ENCODE results near the gene ADCY5.

ADCY5 gene

GRCh38 chr3:123277106-123277505 lies 171.8 kb downstream of the ADCY5 start:
- no peak overlapping the region for H2AFZ ChIP-seq (ENCODE audit: low read length)
- no peak overlapping the region for H3K4me3 ChIP-seq (ENCODE audit: low read depth, low read length, poor library complexity, severe bottlenecking)
- no peaks in the 10 kb centered on the region for H3K9me2 ChIP-seq (ENCODE audit: low read depth, low read length)
- no peak overlapping the region for H3K9ac ChIP-seq (ENCODE audit: low read length)
- H3K36me3 ChIP-seq (ENCODE audit: insufficient read depth, low read length) = no peaks in the 10 kb centered on the region
- no peaks in the 10 kb centered on the region for H3K9me3 ChIP-seq (ENCODE audit: low read length)
- no peak overlapping the region for H3K4me2 ChIP-seq (ENCODE audit: low read length)
- H3K4me1 ChIP-seq (ENCODE audit: insufficient read depth, low read length, severe bottlenecking) = no peaks in the 10 kb centered on the region
- TF ChIP-seq EZH2 (IDR thresholded peaks at IDR 0.05; ENCODE audit: borderline replicate concordance, low read length) (no peak), CTCF (IDR thresholded peaks at IDR 0.05; ENCODE audit: low read length) (no peak)
- no peaks in the 10 kb centered on the region for H3K79me2 ChIP-seq (ENCODE audit: insufficient read depth, low read length)
- no peaks in the 10 kb centered on the region for H3K27me3 ChIP-seq (ENCODE audit: insufficient read depth, low read length)
- no peaks in the 10 kb centered on the region for H3F3A ChIP-seq (ENCODE audit: insufficient read depth, low read length)
- H4K20me1 ChIP-seq (ENCODE audit: insufficient read depth, low read length) = no peaks in the 10 kb centered on the region
- H3K27ac ChIP-seq (ENCODE audit: low read depth, low read length, poor library complexity, severe bottlenecking) = no peak overlapping the region

GRCh38 chr3:123276346-123277006 lies 172.4 kb downstream of the ADCY5 start:
- H2AFZ ChIP-seq (ENCODE audit: low read length) = no peak overlapping the region
- TF ChIP-seq CTCF (IDR thresholded peaks at IDR 0.05; ENCODE audit: low read length) = no peak
- TF ChIP-seq EZH2 (IDR thresholded peaks at IDR 0.05; ENCODE audit: borderline replicate concordance, low read length) = no peak

GRCh38 chr3:123275691-123276090 lies 173.2 kb downstream of the ADCY5 start:
- TF ChIP-seq CTCF (IDR thresholded peaks at IDR 0.05; ENCODE audit: low read length) (no peak), EZH2 (IDR thresholded peaks at IDR 0.05; ENCODE audit: borderline replicate concordance, low read length) (no peak)
- Histone ChIP-seq H3K27me3 (ENCODE audit: insufficient read depth, low read length) (no peaks in the 10 kb centered on the region), H3K4me3 (ENCODE audit: low read depth, low read length, poor library complexity, severe bottlenecking) (no peak overlapping the region)

More at GRCh38 chr3:123276346-123277006, 172.4 kb downstream of the ADCY5 start:
- Histone ChIP-seq H3K27ac (ENCODE audit: low read depth, low read length, poor library complexity, severe bottlenecking) (no peak overlapping the region), H3K4me1 (ENCODE audit: insufficient read depth, low read length, severe bottlenecking) (no peaks in the 10 kb centered on the region), H3K9me3 (ENCODE audit: low read length) (no peaks in the 10 kb centered on the region), H3K9me2 (ENCODE audit: low read depth, low read length) (no peaks in the 10 kb centered on the region), H3K27me3 (ENCODE audit: insufficient read depth, low read length) (no peaks in the 10 kb centered on the region), H4K20me1 (ENCODE audit: insufficient read depth, low read length) (no peaks in the 10 kb centered on the region), H3K9ac (ENCODE audit: low read length) (no peak overlapping the region), H3K79me2 (ENCODE audit: insufficient read depth, low read length) (no peaks in the 10 kb centered on the region), H3K4me3 (ENCODE audit: low read depth, low read length, poor library complexity, severe bottlenecking) (no peak overlapping the region), H3F3A (ENCODE audit: insufficient read depth, low read length) (no peaks in the 10 kb centered on the region), H3K36me3 (ENCODE audit: insufficient read depth, low read length) (no peaks in the 10 kb centered on the region), H3K4me2 (ENCODE audit: low read length) (no peak overlapping the region)

More at GRCh38 chr3:123275691-123276090, 173.2 kb downstream of the ADCY5 start:
- H3F3A ChIP-seq (ENCODE audit: insufficient read depth, low read length) = no peaks in the 10 kb centered on the region
- H3K9me2 ChIP-seq (ENCODE audit: low read depth, low read length) = no peaks in the 10 kb centered on the region
- no peak overlapping the region for H2AFZ ChIP-seq (ENCODE audit: low read length)
- H4K20me1 ChIP-seq (ENCODE audit: insufficient read depth, low read length) = no peaks in the 10 kb centered on the region
- H3K27ac ChIP-seq (ENCODE audit: low read depth, low read length, poor library complexity, severe bottlenecking) = no peak overlapping the region
- H3K79me2 ChIP-seq (ENCODE audit: insufficient read depth, low read length) = no peaks in the 10 kb centered on the region
- H3K4me2 ChIP-seq (ENCODE audit: low read length) = no peak overlapping the region
- H3K4me1 ChIP-seq (ENCODE audit: insufficient read depth, low read length, severe bottlenecking) = no peaks in the 10 kb centered on the region
- H3K36me3 ChIP-seq (ENCODE audit: insufficient read depth, low read length) = no peaks in the 10 kb centered on the region
- H3K9me3 ChIP-seq (ENCODE audit: low read length) = no peaks in the 10 kb centered on the region
- H3K9ac ChIP-seq (ENCODE audit: low read length) = no peak overlapping the region

All from OCI-LY1 (cell line).